ENCODE results near the gene TMEM253.

DNA sequence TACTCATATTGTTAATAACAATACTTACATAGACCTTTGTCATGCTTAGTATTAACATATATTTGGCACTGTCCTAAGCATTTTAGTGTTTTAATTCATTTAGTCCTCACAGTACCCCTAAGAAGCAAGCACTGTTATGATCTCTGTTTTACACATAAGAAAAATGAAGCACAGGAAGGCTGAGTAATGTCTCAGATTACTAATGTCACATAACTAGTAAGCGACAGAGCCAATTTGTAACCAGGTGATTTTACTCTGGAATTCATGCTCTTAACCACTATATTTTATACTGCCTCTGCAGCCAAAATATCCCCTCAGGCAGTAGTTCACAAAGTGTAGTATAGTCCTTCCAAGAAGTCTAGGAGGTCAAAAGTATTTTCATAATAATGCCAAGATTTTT is 20.3 kb downstream of the TMEM253 start:
- TF ChIP-seq NFRKB (IDR thresholded peaks at IDR 0.05) (no peak), TARDBP (IDR thresholded peaks at IDR 0.05) (no peak), FOXA1 (IDR thresholded peaks at IDR 0.05) (no peak), FOXM1 (IDR thresholded peaks at IDR 0.05; ENCODE audit: borderline replicate concordance) (no peak), FOXK2 (IDR thresholded peaks at IDR 0.05) (no peak), BHLHE40 (IDR thresholded peaks at IDR 0.05; ENCODE audit: borderline replicate concordance) (no peak), ARNT (IDR thresholded peaks at IDR 0.05) (no peak), LEF1 (IDR thresholded peaks at IDR 0.05; ENCODE audit: borderline replicate concordance) (no peak), SP1 (IDR thresholded peaks at IDR 0.05) (no peak), L3MBTL2 (conservative IDR thresholded peaks at IDR 0.05) (no peak), CTBP1 (IDR thresholded peaks at IDR 0.05; ENCODE audit: borderline replicate concordance) (no peak)
- TF ChIP-seq, protein P1, sequence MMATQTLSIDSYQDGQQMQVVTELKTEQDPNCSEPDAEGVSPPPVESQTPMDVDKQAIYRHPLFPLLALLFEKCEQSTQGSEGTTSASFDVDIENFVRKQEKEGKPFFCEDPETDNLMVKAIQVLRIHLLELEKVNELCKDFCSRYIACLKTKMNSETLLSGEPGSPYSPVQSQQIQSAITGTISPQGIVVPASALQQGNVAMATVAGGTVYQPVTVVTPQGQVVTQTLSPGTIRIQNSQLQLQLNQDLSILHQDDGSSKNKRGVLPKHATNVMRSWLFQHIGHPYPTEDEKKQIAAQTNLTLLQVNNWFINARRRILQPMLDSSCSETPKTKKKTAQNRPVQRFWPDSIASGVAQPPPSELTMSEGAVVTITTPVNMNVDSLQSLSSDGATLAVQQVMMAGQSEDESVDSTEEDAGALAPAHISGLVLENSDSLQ (IDR thresholded peaks at IDR 0.05): no peak

Data from HEK293T (cell line).